Transverse colon (tissue), 4 donors: ENCODE measurements around the gene SEMA3F. TPM values are rescaled to one million over a fixed set of nuclear protein-coding genes. Genes with fewer than 3 reads are reported as not detected.

Source experiments
- DNase-seq: peaks from one replicate; pipeline ENCODE4 v3.0.0-alpha.2; 2019
- H3K27ac ChIP-seq, 4 donors: fragments of 200-600 bp; sonication (generic); 2 replicates each; pipeline ENCODE4 v1.5.1; 2016 to 2018; ENCODE audit warnings: inconsistent platforms in 4 of 4
- H3K27me3 ChIP-seq: fragments of 200-600 bp; sonication (generic); 2 replicates; pipeline ENCODE4 v1.5.1; 2017; ENCODE audit warnings: inconsistent platforms
- H3K36me3 ChIP-seq, 4 donors: fragments of 200-600 bp; sonication (generic); 2 replicates each; pipeline ENCODE4 v1.5.1; 2017 to 2019; ENCODE audit warnings: inconsistent platforms in 4 of 4
- H3K4me1 ChIP-seq, 4 donors: fragments of 200-600 bp; sonication (generic); 2 replicates each; pipeline ENCODE4 v1.5.1; 2017 to 2020; ENCODE audit warnings: inconsistent platforms in 4 of 4
- H3K4me3 ChIP-seq, 4 donors: fragments of 200-600 bp; sonication (generic); 1 replicate in 1 of 4; 2 replicates in 3 of 4; pipeline versions ENCODE4 v1.5.1 to v1.6.1; 2017 to 2019; ENCODE audit warnings: inconsistent platforms in 4 of 4
- H3K9me3 ChIP-seq, 2 donors: fragments of 200-600 bp; sonication (generic); 2 replicates each; pipeline ENCODE4 v1.5.1; 2017 to 2019; ENCODE audit warnings: inconsistent platforms in 2 of 2
- EP300 ChIP-seq: sonication (generic); formaldehyde crosslinking; IDR thresholded peaks from one replicate; pipeline ENCODE4 v1.6.1; 2017; ENCODE audit warnings: antibody characterized with exemption, low read depth
- POLR2A ChIP-seq: fragments of 450-650 bp; IDR thresholded peaks from one replicate; pipeline ENCODE4 v1.6.1; 2016; ENCODE audit warnings: antibody characterized with exemption, mild to moderate bottlenecking, moderate library complexity
- POLR2AphosphoS5 ChIP-seq, 3 donors: sonication (generic); formaldehyde crosslinking; IDR thresholded peaks; one replicate each; pipeline ENCODE4 v1.6.1; 2016; ENCODE audit warnings: antibody characterized with exemption in 3 of 3
- WGBS, 2 donors: methylation state at CpG; one replicate each; pipeline ENCODE4 v1.1.5; 2018; ENCODE audit warnings: low coverage in 1 of 2; 5-methylcytosine and 5-hydroxymethylcytosine counted together
- in situ Hi-C, 4 donors: fragments of 200-750 bp; cut with MboI; loops; one replicate each; pipeline versions ENCODE4 v1.15.0 to v1.15.1; 2017; ENCODE audit warnings: low sequenced_read_pairs in 3 of 4, low pct_ligation_motif_present in 1 of 4, low pct_unique_long_range_greater_than_20kb in 1 of 4
- intact Hi-C: fragments of 100-400 bp; cut with DNase I; formaldehyde crosslinking; loops from one replicate; pipeline ENCODE4 v1.15.1; 2023; ENCODE audit warnings: low total_unique reads
- total RNA-seq, 4 donors: library from RNA; depleted of rRNA; stranded (reverse); fragments of >200 nt; gene quantifications; one replicate each; pipeline ENCODE4 v1.1.0, GENCODE V29; 2016
- TF ChIP-seq, protein P1 (sequence below), 5 experiments: fragments of 200-600 bp in 3 of 5; fragments of 450-650 bp in 2 of 5; sonication (generic) in 3 of 5; IDR thresholded peaks; 1 replicate in 2 of 5; 2 replicates in 3 of 5; pipeline ENCODE4 v1.5.1; 2016 to 2017; ENCODE audit warnings: antibody characterized with exemption in 5 of 5, inconsistent platforms in 3 of 5, mild to moderate bottlenecking in 2 of 5, moderate library complexity in 1 of 5

The SEMA3F gene
- total RNA-seq, 4 donors from 2014 or later = 1.9 to 30.6 (median 3.8) TPM

DNA sequence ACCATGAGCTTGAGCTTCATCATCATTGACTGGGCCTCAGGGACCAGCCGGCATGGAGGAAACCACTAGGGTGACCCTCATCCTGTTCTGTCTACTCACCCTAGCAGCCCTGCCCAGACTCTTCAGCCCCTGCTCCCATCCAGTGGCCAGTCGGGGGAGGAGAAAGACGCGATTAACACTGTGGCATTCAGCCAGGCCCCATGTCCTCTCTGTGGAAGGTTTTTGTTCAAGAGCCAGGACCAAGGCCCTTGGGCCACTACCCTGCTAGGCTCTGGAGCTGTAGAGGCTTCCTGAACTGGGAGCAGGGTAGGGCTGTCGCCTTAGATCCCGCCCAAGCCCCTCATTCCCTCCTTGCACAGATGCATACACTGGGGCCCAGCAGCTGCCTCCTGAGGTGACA lies 65.0 kb downstream of the SEMA3F start:
- DNase-seq = no peak
- Histone ChIP-seq H3K36me3 (no peaks in the 10 kb centered on the region), H3K9me3 (no peaks in the 10 kb centered on the region), H3K4me1 (no peaks in the 10 kb centered on the region), H3K27me3 (peaks cover 4% of the 10 kb centered on the region), H3K27ac (no peak overlapping the region), H3K4me3 (no peak overlapping the region)
- intact Hi-C loops = no loop called here
- in situ Hi-C loops = no loop called here
- TF ChIP-seq, protein P1, sequence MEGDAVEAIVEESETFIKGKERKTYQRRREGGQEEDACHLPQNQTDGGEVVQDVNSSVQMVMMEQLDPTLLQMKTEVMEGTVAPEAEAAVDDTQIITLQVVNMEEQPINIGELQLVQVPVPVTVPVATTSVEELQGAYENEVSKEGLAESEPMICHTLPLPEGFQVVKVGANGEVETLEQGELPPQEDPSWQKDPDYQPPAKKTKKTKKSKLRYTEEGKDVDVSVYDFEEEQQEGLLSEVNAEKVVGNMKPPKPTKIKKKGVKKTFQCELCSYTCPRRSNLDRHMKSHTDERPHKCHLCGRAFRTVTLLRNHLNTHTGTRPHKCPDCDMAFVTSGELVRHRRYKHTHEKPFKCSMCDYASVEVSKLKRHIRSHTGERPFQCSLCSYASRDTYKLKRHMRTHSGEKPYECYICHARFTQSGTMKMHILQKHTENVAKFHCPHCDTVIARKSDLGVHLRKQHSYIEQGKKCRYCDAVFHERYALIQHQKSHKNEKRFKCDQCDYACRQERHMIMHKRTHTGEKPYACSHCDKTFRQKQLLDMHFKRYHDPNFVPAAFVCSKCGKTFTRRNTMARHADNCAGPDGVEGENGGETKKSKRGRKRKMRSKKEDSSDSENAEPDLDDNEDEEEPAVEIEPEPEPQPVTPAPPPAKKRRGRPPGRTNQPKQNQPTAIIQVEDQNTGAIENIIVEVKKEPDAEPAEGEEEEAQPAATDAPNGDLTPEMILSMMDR (IDR thresholded peaks at IDR 0.05) = no peak
- TF ChIP-seq EP300 (no peak), POLR2A (no peak), POLR2AphosphoS5 (IDR thresholded peaks at IDR 0.05) (no peak)
- WGBS, 2 donors = 82 to 100% methylated on average over 4 to 6 of the region's 6 CpGs

DNA sequence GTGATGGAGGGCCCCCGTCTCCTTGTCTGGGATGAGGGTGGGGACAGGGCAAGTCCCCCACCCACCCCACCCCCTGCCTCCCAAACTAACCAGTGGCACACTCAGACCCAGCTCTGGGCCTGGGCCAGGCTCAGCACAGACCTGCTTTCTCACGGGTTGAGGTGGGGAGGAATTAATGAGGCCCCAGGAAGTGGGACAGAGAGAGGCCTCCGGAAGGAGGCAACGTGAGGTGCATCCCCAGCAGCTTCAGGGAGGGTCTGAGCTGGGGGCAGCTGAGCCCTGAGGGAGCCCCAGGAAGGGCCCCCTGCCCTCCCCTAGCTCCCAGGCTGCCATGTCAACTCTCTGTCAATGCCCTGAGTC lies 65.9 kb downstream of the SEMA3F start:
- no peaks in the 10 kb centered on the region for H3K9me3 ChIP-seq
- no peak for DNase-seq
- no peaks in the 10 kb centered on the region for H3K36me3 ChIP-seq
- peaks cover 0 to 3% (median 0%) of the 10 kb centered on the region in 4 donors for H3K4me1 ChIP-seq
- no peak overlapping the region for H3K4me3 ChIP-seq
- intact Hi-C loops = no loop called here
- no peak overlapping the region for H3K27ac ChIP-seq
- H3K27me3 ChIP-seq = peaks cover 7% of the 10 kb centered on the region
- WGBS, 2 donors = 74% methylated on average over 4 of the region's 4 CpGs; no CpG with 5 or more reads in 1 of the 2 donors
- TF ChIP-seq POLR2A = no peak
- no peak for TF ChIP-seq EP300
- no peak for TF ChIP-seq POLR2AphosphoS5 (IDR thresholded peaks at IDR 0.05)
- TF ChIP-seq, protein P1 (IDR thresholded peaks at IDR 0.05) = no peak
- in situ Hi-C loops = no loop called here

DNA sequence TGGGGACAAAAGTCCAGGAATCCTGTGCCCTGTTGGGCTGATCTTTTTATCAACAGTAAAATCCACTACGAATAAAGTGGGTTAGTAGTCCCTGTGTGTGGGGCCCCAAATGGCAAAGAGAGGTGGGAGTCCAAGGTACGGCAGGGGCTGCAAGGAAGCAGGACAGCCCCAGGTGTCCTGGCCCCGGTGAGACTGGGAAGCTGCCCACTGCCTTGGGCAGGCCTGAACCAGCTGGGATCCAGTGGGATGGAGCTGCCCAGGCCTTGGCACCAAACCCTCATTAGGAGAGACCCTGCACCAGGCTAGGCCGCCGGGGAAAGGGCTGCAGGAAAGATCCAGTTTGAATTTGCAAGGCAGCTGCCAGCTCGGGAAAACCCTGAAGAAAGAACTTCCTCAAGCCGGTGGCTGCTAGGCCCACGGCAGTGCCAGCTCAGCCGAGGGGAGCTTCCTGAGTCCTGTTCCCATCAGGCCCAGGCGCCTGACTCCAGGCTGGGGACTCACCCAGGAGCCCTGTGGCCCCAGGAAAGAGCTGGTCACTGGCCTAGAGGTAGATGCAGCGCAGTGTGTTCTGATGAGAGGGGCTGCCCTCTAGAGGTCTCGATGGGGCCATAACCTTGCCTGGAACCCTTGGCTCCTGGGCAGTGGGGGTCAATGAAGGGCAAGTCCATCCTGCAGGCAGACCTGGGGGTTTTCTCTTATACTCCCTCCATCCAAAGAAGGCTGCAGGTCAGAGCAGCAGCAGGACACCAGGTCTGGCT lies 66.5 kb downstream of the SEMA3F start:
- WGBS, 2 donors = 64 to 100% methylated on average over 1 to 11 of the region's 12 CpGs
- no peaks in the 10 kb centered on the region for H3K9me3 ChIP-seq
- peaks cover 0 to 9% (median 2%) of the 10 kb centered on the region in 4 donors for H3K4me1 ChIP-seq
- no peak for TF ChIP-seq EP300
- TF ChIP-seq POLR2AphosphoS5 (IDR thresholded peaks at IDR 0.05) = no peak
- no peak for TF ChIP-seq POLR2A
- TF ChIP-seq, protein P1 (IDR thresholded peaks at IDR 0.05) = no peak
- H3K4me3 ChIP-seq = no peak overlapping the region
- in situ Hi-C loops = no loop called here
- DNase-seq = no peak
- no peak overlapping the region for H3K27ac ChIP-seq
- intact Hi-C loops = no loop called here
- peaks cover 7% of the 10 kb centered on the region for H3K27me3 ChIP-seq
- H3K36me3 ChIP-seq = no peaks in the 10 kb centered on the region

DNA sequence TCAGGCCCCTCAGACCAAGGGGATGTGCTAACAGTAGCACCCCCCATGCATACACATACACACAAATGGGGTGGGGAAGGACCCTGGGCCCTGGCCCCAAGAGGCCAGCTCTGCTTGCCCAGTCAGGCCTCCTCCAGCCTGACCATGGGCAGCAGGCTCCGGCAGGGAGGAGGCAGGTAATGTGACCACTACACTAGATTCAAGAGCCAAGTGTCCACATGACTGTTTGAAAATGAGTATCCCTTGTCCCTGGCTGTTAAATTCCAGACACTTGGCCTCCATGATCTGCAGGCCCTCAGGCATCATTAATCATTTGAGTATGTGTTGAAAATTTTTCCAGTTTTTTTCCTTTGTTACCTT lies 67.0 kb downstream of the SEMA3F start:
- Histone ChIP-seq H3K9me3 (no peaks in the 10 kb centered on the region), H3K27ac (no peak overlapping the region), H3K27me3 (peaks cover 7% of the 10 kb centered on the region), H3K4me3 (no peak overlapping the region), H3K36me3 (no peaks in the 10 kb centered on the region), H3K4me1 (peaks cover 4 to 15% (median 7%) of the 10 kb centered on the region in 4 donors)
- WGBS, 2 donors = 100% methylated on average over 1 of the region's 1 CpG; no CpG with 5 or more reads in 1 of the 2 donors
- in situ Hi-C loops (no loop called here), intact Hi-C loops (no loop called here)
- no peak for DNase-seq
- TF ChIP-seq EP300 (no peak), POLR2A (no peak), POLR2AphosphoS5 (IDR thresholded peaks at IDR 0.05) (no peak)
- TF ChIP-seq, protein P1 (IDR thresholded peaks at IDR 0.05) = no peak
